PFSK-1 (cell line): ENCODE data around the gene ID3.

Experiments
- FOXP2 ChIP-seq: optimal IDR thresholded peaks from 2 replicates; pipeline ENCODE3; 2011; ENCODE audit warnings: borderline replicate concordance, control low read depth, inconsistent platforms; ENCODE audit not compliant: insufficient read depth; ENCODE audit errors: extremely low read length, extremely low read depth
- POLR2AphosphoS5 ChIP-seq: IDR thresholded peaks from 2 replicates; pipeline ENCODE4 v1.6.1; 2012; ENCODE audit warnings: low read depth, mild to moderate bottlenecking, control low read depth, low read length, moderate library complexity
- REST ChIP-seq, 2 experiments: IDR thresholded peaks; 2 replicates each; pipeline versions ENCODE4 v1.6.1 to v1.8.0; 2011 to 2012; ENCODE audit warnings: low read depth in 2 of 2, low read length in 2 of 2, control low read depth in 1 of 2, inconsistent platforms in 1 of 2, mild to moderate bottlenecking in 1 of 2, moderate library complexity in 1 of 2; ENCODE audit not compliant: insufficient read depth in 1 of 2
- SIN3A ChIP-seq: IDR thresholded peaks from 2 replicates; pipeline ENCODE4 v1.6.1; 2012; ENCODE audit warnings: mild to moderate bottlenecking, low read length, moderate library complexity, borderline replicate concordance; ENCODE audit not compliant: insufficient read depth
- TAF1 ChIP-seq: IDR thresholded peaks from 2 replicates; pipeline ENCODE4 v1.6.1; 2012; ENCODE audit warnings: low read length, control low read depth, borderline replicate concordance; ENCODE audit not compliant: insufficient read depth

GRCh38 chr1:23545851-23546250 lies 13.4 kb downstream of the ID3 start:
- TF ChIP-seq REST (IDR thresholded peaks at IDR 0.05; ENCODE audit: insufficient read depth in 1 of 2, low read depth in 2 of 2, low read length in 2 of 2) (no peak), TAF1 (no peak), SIN3A (no peak), POLR2AphosphoS5 (no peak), FOXP2 (no peak)
